Body of pancreas (tissue), 4 donors: Measurements from ENCODE around the gene NTRK2. TPM values are rescaled to one million over a fixed set of nuclear protein-coding genes. Genes with fewer than 3 reads are reported as not detected.

ENCODE experiments used
- ATAC-seq: fragments of 150-250 bp; one replicate; pipeline ENCODE4 v1.9.1; 2016
- DNase-seq, 4 donors: peaks; one replicate each; pipeline ENCODE4 v3.0.0-alpha.2; 2019
- H3K27ac ChIP-seq, 4 donors: fragments of 200-600 bp; sonication (generic); 1 replicate in 3 of 4; 2 replicates in 1 of 4; pipeline versions ENCODE4 v1.5.1 to v1.6.1; 2016 to 2019; ENCODE audit warnings: mild to moderate bottlenecking in 1 of 4, mixed read lengths in 1 of 4, moderate library complexity in 1 of 4
- H3K27me3 ChIP-seq, 2 donors: fragments of 200-600 bp; sonication (generic); one replicate each; pipeline ENCODE4 v1.6.0; 2016; ENCODE audit warnings: mild to moderate bottlenecking in 1 of 2
- H3K36me3 ChIP-seq, 2 donors: fragments of 200-600 bp; sonication (generic); replicated peaks in 1 of 2; 2 replicates each; pipeline ENCODE4 v1.5.1; 2016; ENCODE audit warnings: low read depth in 2 of 2; ENCODE audit not compliant: insufficient read depth in 1 of 2
- H3K4me1 ChIP-seq: fragments of 200-600 bp; sonication (generic); one replicate; pipeline ENCODE4 v1.6.0; 2016
- H3K4me3 ChIP-seq, 2 donors: fragments of 200-600 bp; sonication (generic); 1 replicate in 1 of 2; 2 replicates in 1 of 2; pipeline ENCODE4 v1.5.1; 2016 to 2019
- H3K9me3 ChIP-seq, 3 donors: fragments of 200-600 bp; sonication (generic); 1 replicate in 2 of 3; 2 replicates in 1 of 3; pipeline ENCODE4 v1.5.1; 2016
- CTCF ChIP-seq, 7 experiments: fragments of 450-650 bp in 4 of 7; fragments of 200-600 bp in 3 of 7; sonication (generic) in 3 of 7; IDR thresholded peaks; one replicate each; pipeline ENCODE4 v1.5.1; 2016 to 2019; ENCODE audit warnings: antibody characterized with exemption in 7 of 7
- POLR2A ChIP-seq, 3 donors: fragments of 450-650 bp; IDR thresholded peaks; one replicate each; pipeline ENCODE4 v1.6.1; 2016; ENCODE audit warnings: antibody characterized with exemption in 3 of 3, mild to moderate bottlenecking in 2 of 3
- WGBS, 2 donors: methylation state at CpG; one replicate each; pipeline ENCODE4 v1.1.5; 2017; 5-methylcytosine and 5-hydroxymethylcytosine counted together
- intact Hi-C: fragments of 100-400 bp; cut with DNase I; formaldehyde crosslinking; loops from one replicate; pipeline ENCODE4 v1.15.1; 2023
- total RNA-seq, 2 donors: library from RNA; depleted of rRNA; stranded (reverse); fragments of >200 nt; gene quantifications; one replicate each; pipeline ENCODE4 v1.1.0, GENCODE V29; 2016

NTRK2 gene
- total RNA-seq, 2 donors from 2014 or later, result 20.5 to 37.9 TPM

- intact Hi-C loops, result no loop called here
- H3K27ac ChIP-seq, result no peak overlapping the region
- no peak for ATAC-seq
These were observed 159.9 kb downstream of the NTRK2 start for GRCh38 chr9:84829471-84829870.

GRCh38 chr9:84829997-84830696, 160.6 kb downstream of the NTRK2 start:
- DNase-seq, result no peak
- H3K9me3 ChIP-seq, result no peaks in the 10 kb centered on the region
- 67 to 68% methylated on average over 6 of the region's 6 CpGs for WGBS, 2 donors
- no peak overlapping the region for H3K4me3 ChIP-seq
- no peak overlapping the region for H3K27ac ChIP-seq
- no peaks in the 10 kb centered on the region for H3K36me3 ChIP-seq
- no peaks in the 10 kb centered on the region for H3K4me1 ChIP-seq
- no peak for ATAC-seq
- H3K27me3 ChIP-seq, result no peaks in the 10 kb centered on the region
- intact Hi-C loops, result no loop called here
- TF ChIP-seq POLR2A (IDR thresholded peaks at IDR 0.05) (no peak), CTCF (IDR thresholded peaks at IDR 0.05) (no peak)

More at GRCh38 chr9:84829471-84829870, 159.9 kb downstream of the NTRK2 start:
- Histone ChIP-seq H3K36me3 (no peaks in the 10 kb centered on the region), H3K4me1 (no peaks in the 10 kb centered on the region), H3K4me3 (no peak overlapping the region), H3K9me3 (no peaks in the 10 kb centered on the region), H3K27me3 (no peaks in the 10 kb centered on the region)
- DNase-seq, result no peak
- 84 to 85% methylated on average over 8 of the region's 8 CpGs for WGBS, 2 donors
- TF ChIP-seq CTCF (IDR thresholded peaks at IDR 0.05), result no peak

- no peaks in the 10 kb centered on the region for H3K9me3 ChIP-seq
- TF ChIP-seq POLR2A (IDR thresholded peaks at IDR 0.05), result no peak
- TF ChIP-seq CTCF (IDR thresholded peaks at IDR 0.05), result no peak
- 66 to 67% methylated on average over 4 of the region's 4 CpGs for WGBS, 2 donors
- no peaks in the 10 kb centered on the region for H3K36me3 ChIP-seq
- DNase-seq (no peak), ATAC-seq (no peak)
- H3K27ac ChIP-seq, result no peak overlapping the region
- H3K4me1 ChIP-seq, result no peaks in the 10 kb centered on the region
- H3K27me3 ChIP-seq, result no peaks in the 10 kb centered on the region
- intact Hi-C loops, result no loop called here
- H3K4me3 ChIP-seq, result no peak overlapping the region
These were observed 161.8 kb downstream of the NTRK2 start for GRCh38 chr9:84831377-84831776.

GRCh38 chr9:84832453-84832852, 162.9 kb downstream of the NTRK2 start:
- WGBS, 2 donors, result 78 to 83% methylated on average over 10 of the region's 10 CpGs
- ATAC-seq, result no peak
- intact Hi-C loops, result no loop called here

More at GRCh38 chr9:84832453-84832852, 162.9 kb downstream of the NTRK2 start:
- Histone ChIP-seq H3K27me3 (no peaks in the 10 kb centered on the region), H3K27ac (no peak overlapping the region), H3K4me1 (no peaks in the 10 kb centered on the region), H3K9me3 (no peaks in the 10 kb centered on the region), H3K4me3 (no peak overlapping the region), H3K36me3 (no peaks in the 10 kb centered on the region)
- no peak for DNase-seq
- TF ChIP-seq CTCF (IDR thresholded peaks at IDR 0.05) (no peak), POLR2A (IDR thresholded peaks at IDR 0.05) (no peak)
